ENCODE data around the gene ATP2A2. TPM values are rescaled to one million over a fixed set of nuclear protein-coding genes. Genes with fewer than 3 reads are reported as not detected.

Gene ATP2A2
- total RNA-seq, 1 donor from 2014 or later: 93.5 TPM

- TF ChIP-seq, protein P1, sequence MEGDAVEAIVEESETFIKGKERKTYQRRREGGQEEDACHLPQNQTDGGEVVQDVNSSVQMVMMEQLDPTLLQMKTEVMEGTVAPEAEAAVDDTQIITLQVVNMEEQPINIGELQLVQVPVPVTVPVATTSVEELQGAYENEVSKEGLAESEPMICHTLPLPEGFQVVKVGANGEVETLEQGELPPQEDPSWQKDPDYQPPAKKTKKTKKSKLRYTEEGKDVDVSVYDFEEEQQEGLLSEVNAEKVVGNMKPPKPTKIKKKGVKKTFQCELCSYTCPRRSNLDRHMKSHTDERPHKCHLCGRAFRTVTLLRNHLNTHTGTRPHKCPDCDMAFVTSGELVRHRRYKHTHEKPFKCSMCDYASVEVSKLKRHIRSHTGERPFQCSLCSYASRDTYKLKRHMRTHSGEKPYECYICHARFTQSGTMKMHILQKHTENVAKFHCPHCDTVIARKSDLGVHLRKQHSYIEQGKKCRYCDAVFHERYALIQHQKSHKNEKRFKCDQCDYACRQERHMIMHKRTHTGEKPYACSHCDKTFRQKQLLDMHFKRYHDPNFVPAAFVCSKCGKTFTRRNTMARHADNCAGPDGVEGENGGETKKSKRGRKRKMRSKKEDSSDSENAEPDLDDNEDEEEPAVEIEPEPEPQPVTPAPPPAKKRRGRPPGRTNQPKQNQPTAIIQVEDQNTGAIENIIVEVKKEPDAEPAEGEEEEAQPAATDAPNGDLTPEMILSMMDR (conservative IDR thresholded peaks at IDR 0.05; ENCODE audit: low read depth, low read length): no peak
- DNase-seq (ENCODE audit: low read depth): no peak
- H3K4me3 ChIP-seq (ENCODE audit: low read depth, low read length): no peak overlapping the region
Observed at GRCh38 chr12:110311903-110312302, 30.9 kb downstream of the ATP2A2 start.

- no peak overlapping the region for H3K4me3 ChIP-seq (ENCODE audit: low read depth, low read length)
- TF ChIP-seq, protein P1 (conservative IDR thresholded peaks at IDR 0.05; ENCODE audit: low read depth, low read length): no peak
- peak; percentile 83 for DNase-seq (ENCODE audit: low read depth)
Observed at GRCh38 chr12:110312581-110313360, 31.7 kb downstream of the ATP2A2 start.

DNA sequence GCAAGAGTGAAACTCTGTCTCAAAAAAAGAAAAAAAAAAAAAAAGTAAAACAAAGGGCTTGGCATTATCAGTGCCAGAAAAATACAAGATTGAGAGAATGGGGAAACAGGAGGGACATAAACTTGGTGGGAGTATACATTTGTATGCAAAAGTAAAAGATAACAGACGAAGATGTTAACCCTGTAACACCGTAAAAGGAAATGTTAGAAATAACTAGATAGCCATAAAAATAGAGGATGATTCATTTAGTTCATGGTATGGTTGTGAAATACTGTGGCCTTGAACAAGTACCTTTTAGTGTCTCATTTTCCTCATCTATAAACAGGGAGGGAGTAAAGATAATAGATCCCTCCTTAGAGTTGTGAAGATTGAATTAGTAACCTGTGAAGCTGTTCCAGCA lies 33.3 kb downstream of the ATP2A2 start:
- TF ChIP-seq, protein P1 (conservative IDR thresholded peaks at IDR 0.05; ENCODE audit: low read depth, low read length): no peak
- H3K4me3 ChIP-seq (ENCODE audit: low read depth, low read length): no peak overlapping the region
- no peak for DNase-seq (ENCODE audit: low read depth)

DNA sequence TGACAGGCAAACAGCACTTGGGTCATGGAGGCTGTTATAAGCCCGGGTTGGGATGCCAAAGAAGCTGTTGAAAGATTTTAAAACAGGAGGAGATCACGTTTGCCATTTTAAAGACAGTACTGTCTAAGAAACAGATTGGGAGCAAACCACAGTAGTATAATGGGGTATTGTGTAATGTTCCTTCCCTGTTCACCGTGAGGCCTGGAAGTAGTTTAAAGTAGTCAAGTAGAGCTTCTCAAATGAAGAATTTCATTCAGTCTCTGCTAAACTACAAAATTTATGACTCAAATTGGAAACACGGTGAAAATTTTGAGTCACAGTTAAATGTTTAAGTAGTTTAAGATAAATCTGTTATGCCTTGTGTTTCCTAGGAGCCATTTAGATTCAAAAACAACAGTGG lies 35.8 kb downstream of the ATP2A2 start:
- TF ChIP-seq, protein P1 (conservative IDR thresholded peaks at IDR 0.05; ENCODE audit: low read depth, low read length): no peak
- H3K4me3 ChIP-seq (ENCODE audit: low read depth, low read length): no peak overlapping the region
- no peak for DNase-seq (ENCODE audit: low read depth)

- H3K4me3 ChIP-seq (ENCODE audit: low read depth, low read length): no peak overlapping the region
- DNase-seq (ENCODE audit: low read depth): no peak
- TF ChIP-seq, protein P1 (conservative IDR thresholded peaks at IDR 0.05; ENCODE audit: low read depth, low read length): no peak
Observed at GRCh38 chr12:110317911-110318310, 36.9 kb downstream of the ATP2A2 start.

- DNase-seq (ENCODE audit: low read depth): no peak
- TF ChIP-seq, protein P1 (conservative IDR thresholded peaks at IDR 0.05; ENCODE audit: low read depth, low read length): peak; percentile 17
- H3K4me3 ChIP-seq (ENCODE audit: low read depth, low read length): no peak overlapping the region
Observed at GRCh38 chr12:110320550-110320949, 39.5 kb downstream of the ATP2A2 start.

DNA sequence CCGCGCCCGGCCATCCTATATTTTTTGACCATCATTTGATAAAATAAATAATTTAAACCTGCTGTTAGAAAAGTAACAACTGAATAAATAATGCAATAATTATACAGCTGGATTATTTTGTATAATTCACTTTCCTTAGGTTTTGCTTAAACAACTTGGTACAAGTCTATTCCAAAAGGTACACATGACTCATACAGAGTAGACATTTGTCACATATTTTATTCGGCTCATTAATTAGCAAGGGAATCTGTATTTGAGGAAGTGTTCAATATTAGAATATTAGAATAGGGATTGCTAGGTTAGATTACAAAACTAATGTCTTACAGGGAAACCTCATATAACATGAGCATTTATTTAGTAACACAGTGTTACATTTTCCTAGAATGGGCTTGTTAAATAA lies 48.7 kb downstream of the ATP2A2 start:
- TF ChIP-seq, protein P1 (conservative IDR thresholded peaks at IDR 0.05; ENCODE audit: low read depth, low read length): no peak
- no peak overlapping the region for H3K4me3 ChIP-seq (ENCODE audit: low read depth, low read length)
- DNase-seq (ENCODE audit: low read depth): no peak

Measured in epithelial cell of proximal tubule (primary cell).